ENCODE measurements around the gene FAM149B1. TPM values are rescaled to one million over a fixed set of nuclear protein-coding genes. Genes with fewer than 3 reads are reported as not detected.

Gene FAM149B1
- total and polyA plus RNA-seq, 9 donors, result 17.9 to 26.7 (median 22.8) TPM

DNA sequence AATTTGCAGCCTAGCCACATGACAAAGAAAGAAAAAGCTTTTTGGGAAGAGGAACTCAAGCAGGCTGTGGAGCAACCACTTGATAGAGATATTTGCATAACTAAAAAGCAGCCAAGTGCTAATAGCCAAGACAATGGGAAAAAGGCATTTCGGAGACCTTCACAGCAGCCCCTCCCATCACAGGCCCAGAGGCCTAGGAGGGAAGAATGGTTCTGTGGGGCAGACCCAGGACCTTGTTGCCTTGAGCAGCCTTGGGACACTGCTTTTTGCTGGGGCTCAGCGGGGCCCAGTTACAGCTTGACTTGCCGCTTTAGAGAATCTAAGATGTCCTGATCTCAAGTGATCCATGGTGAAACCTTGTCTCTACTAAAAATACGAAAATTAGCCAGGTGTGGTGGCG is 38.5 kb downstream of the FAM149B1 start:
- H3K36me3 ChIP-seq (ENCODE audit: control insufficient read depth, insufficient read depth, low read length), result peaks cover 26% of the 10 kb centered on the region

DNA sequence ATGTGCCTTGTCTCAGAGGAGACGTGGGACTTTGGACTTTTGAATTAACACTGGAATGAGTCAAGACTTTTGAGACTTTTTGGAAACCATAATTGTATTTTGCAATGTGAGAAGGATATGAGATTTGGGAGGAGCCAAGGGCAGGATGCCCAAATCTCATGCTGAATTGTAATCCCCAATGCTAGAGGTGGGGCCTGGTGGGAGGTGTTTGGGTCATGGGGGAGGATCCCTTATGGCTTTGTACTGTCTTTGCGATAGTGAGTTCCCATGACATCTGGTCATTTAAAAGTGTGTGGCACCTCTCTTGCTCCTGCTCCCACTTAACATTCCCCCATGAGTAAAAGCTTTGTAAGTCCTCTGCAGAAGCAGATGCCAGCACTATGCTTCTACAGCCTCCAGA is 40.0 kb downstream of the FAM149B1 start:
- no peak overlapping the region for H3K27ac ChIP-seq (ENCODE audit: low read length)
- H3K27me3 ChIP-seq (ENCODE audit: control insufficient read depth, insufficient read depth, low read length), result no peaks in the 10 kb centered on the region
- H3K36me3 ChIP-seq (ENCODE audit: control insufficient read depth, insufficient read depth, low read length), result peaks cover 26% of the 10 kb centered on the region
- H3K9me3 ChIP-seq (replicated peaks; ENCODE audit: control insufficient read depth, low read depth, low read length), result peaks cover 3% of the 10 kb centered on the region
- H3K4me3 ChIP-seq (ENCODE audit: low read length), result no peak overlapping the region
- H3K4me1 ChIP-seq (ENCODE audit: control insufficient read depth, insufficient read depth, low read length), result no peaks in the 10 kb centered on the region
- 63% methylated on average over 1 of the region's 2 CpGs for WGBS (ENCODE audit: insufficient coverage)
- DNase-seq, result peak; percentile 6

More for the DNA sequence above, 38.5 kb downstream of the FAM149B1 start:
- peaks cover 3% of the 10 kb centered on the region for H3K9me3 ChIP-seq (replicated peaks; ENCODE audit: control insufficient read depth, low read depth, low read length)
- 100% methylated on average over 4 of the region's 5 CpGs for WGBS (ENCODE audit: insufficient coverage)
- no peak for DNase-seq
- no peak overlapping the region for H3K27ac ChIP-seq (ENCODE audit: low read length)
- H3K4me1 ChIP-seq (ENCODE audit: control insufficient read depth, insufficient read depth, low read length), result no peaks in the 10 kb centered on the region
- no peaks in the 10 kb centered on the region for H3K27me3 ChIP-seq (ENCODE audit: control insufficient read depth, insufficient read depth, low read length)
- no peak overlapping the region for H3K4me3 ChIP-seq (ENCODE audit: low read length)

DNA sequence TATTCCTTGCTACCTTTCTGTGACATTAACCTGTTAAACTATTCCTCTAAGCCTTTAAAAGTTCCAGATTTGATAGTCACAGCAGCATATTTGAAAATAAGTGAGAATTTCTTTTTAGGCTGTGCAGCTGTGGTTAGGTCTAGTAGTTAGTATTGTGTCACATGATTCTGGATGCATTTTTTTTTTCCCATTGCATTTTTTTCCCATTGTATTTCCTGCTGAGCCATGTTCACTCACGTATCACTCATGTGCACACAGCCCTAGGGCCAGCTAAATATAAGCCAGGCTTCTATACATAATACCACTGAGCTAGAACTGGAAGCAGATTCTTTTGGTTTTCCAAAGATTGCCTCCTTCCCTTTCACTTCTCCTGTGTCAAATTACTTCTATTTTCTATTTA is 41.8 kb downstream of the FAM149B1 start:
- DNase-seq, result no peak
- peaks cover 3% of the 10 kb centered on the region for H3K9me3 ChIP-seq (replicated peaks; ENCODE audit: control insufficient read depth, low read depth, low read length)
- WGBS (ENCODE audit: insufficient coverage), result 43% methylated on average over 1 of the region's 1 CpG
- H3K4me3 ChIP-seq (ENCODE audit: low read length), result no peak overlapping the region
- no peak overlapping the region for H3K27ac ChIP-seq (ENCODE audit: low read length)
- H3K27me3 ChIP-seq (ENCODE audit: control insufficient read depth, insufficient read depth, low read length), result no peaks in the 10 kb centered on the region
- H3K36me3 ChIP-seq (ENCODE audit: control insufficient read depth, insufficient read depth, low read length), result peaks cover 26% of the 10 kb centered on the region
- no peaks in the 10 kb centered on the region for H3K4me1 ChIP-seq (ENCODE audit: control insufficient read depth, insufficient read depth, low read length)

DNA sequence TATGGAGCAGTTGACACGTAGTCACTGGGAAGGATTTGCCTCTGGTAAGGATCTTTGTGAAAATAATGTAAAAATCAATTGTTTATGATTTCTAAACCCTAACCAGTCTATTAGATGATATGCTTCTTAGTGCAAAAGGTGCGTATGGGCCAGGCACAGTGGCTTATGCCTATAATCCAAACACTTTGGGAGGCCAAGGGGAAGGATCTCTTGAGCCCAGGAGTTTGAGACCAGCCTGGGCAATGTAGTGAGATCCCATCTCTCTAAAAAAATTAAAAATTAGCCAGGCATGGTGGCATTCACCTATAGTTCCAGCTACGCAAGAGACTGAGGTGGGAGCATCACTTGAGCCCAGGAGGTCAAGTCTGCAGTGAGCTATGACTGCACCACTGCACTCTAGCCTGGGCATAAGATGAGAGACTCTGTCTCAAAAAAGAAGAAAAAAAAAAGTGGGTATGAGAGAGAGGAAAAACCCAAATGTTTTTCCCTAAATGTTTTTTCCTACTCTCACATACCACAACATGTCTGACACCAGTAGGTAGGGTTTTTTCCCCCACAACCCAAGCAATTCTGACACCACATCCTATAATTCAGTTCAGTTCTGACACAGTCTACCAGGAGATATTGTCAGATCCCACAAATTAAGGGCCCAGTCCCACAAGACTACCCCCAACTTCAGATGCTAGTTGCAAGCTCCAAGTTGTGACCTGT is 42.6 kb downstream of the FAM149B1 start:
- DNase-seq, result no peak
- no peak overlapping the region for H3K27ac ChIP-seq (ENCODE audit: low read length)
- no peak overlapping the region for H3K4me3 ChIP-seq (ENCODE audit: low read length)
- H3K36me3 ChIP-seq (ENCODE audit: control insufficient read depth, insufficient read depth, low read length), result peaks cover 24% of the 10 kb centered on the region
- 100% methylated on average over 1 of the region's 3 CpGs for WGBS (ENCODE audit: insufficient coverage)
- no peaks in the 10 kb centered on the region for H3K4me1 ChIP-seq (ENCODE audit: control insufficient read depth, insufficient read depth, low read length)
- no peaks in the 10 kb centered on the region for H3K27me3 ChIP-seq (ENCODE audit: control insufficient read depth, insufficient read depth, low read length)
- H3K9me3 ChIP-seq (replicated peaks; ENCODE audit: control insufficient read depth, low read depth, low read length), result peaks cover 3% of the 10 kb centered on the region

DNA sequence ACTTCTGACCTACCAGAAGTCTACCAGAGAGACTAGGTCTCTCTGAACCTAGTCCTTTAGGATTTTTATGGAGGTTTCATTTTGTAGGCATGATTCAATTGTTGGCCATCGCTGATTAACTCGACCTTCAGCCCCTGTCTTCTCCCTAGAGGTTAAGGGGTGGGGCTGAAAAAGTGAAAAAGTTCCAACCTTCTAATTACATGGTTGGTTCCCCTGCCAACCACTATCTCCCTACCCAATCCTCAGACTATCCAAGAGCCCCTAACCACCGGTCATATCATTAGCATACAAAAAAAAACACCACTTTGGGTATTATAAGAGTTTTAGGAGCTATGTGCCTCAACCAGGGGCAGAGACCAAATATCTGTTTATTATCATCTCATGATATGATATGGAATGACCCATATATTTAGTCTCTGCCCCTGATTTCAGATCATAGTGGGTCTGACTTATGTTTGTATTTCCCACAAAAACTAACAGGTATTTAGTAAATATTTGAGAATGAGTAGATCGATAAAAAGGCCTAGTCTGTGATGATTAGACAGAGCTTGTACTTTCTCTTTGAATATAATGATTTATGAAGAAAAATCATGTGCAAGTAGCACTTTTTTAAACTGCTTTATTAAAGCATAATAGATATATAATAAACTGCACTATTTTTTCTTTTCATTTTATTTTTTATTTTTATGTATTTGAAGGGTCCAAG is 43.3 kb downstream of the FAM149B1 start:
- H3K4me1 ChIP-seq (ENCODE audit: control insufficient read depth, insufficient read depth, low read length), result no peaks in the 10 kb centered on the region
- no peak overlapping the region for H3K27ac ChIP-seq (ENCODE audit: low read length)
- WGBS (ENCODE audit: insufficient coverage), result no CpG with 5 or more reads among the region's 4 CpGs
- H3K9me3 ChIP-seq (replicated peaks; ENCODE audit: control insufficient read depth, low read depth, low read length), result peaks cover 2% of the 10 kb centered on the region
- DNase-seq, result no peak
- H3K36me3 ChIP-seq (ENCODE audit: control insufficient read depth, insufficient read depth, low read length), result peaks cover 19% of the 10 kb centered on the region
- no peak overlapping the region for H3K4me3 ChIP-seq (ENCODE audit: low read length)
- no peaks in the 10 kb centered on the region for H3K27me3 ChIP-seq (ENCODE audit: control insufficient read depth, insufficient read depth, low read length)

DNA sequence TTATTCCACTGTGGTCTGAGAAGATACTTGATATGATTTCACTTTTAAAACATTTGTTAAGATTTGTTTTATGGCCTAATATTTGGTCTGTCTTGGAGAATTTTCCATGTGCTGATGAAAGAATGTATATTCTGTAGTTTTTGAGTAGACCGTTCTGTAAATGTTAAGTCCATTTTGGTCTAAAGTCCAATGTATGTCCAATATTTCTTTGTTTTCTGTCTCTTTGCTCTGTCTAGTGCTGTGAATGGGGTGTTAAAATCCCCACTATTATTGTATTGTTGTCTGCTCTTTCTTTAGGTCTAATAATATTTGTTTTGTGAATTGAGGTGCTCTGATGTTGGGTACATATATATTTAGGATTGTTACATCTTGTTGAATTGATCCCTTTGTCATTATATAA is 47.8 kb downstream of the FAM149B1 start:
- Histone ChIP-seq H3K4me1 (ENCODE audit: control insufficient read depth, insufficient read depth, low read length) (no peaks in the 10 kb centered on the region), H3K9me3 (replicated peaks; ENCODE audit: control insufficient read depth, low read depth, low read length) (no peaks in the 10 kb centered on the region), H3K27me3 (ENCODE audit: control insufficient read depth, insufficient read depth, low read length) (no peaks in the 10 kb centered on the region), H3K36me3 (ENCODE audit: control insufficient read depth, insufficient read depth, low read length) (peaks cover 24% of the 10 kb centered on the region), H3K27ac (ENCODE audit: low read length) (no peak overlapping the region), H3K4me3 (ENCODE audit: low read length) (no peak overlapping the region)
- WGBS (ENCODE audit: insufficient coverage), result no CpG with 5 or more reads among the region's 1 CpG
- no peak for DNase-seq

DNA sequence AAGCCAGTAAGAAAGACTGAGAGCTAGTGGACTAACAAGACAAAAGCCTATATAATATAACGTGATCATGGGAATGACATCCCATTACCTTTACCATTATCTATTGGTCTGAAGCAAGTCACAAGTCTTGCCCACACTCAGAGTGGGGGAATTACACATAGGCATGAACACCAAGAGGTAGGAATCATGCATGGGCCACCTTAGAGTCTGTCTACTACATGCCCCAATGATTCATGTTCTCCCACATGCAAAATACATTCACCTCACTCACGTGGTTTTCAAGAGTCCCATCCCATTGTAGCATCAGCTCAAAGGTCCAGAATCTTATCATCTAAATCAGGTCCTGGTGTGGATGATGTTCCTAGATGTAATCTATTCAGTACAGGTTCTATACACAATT is 49.7 kb downstream of the FAM149B1 start:
- Histone ChIP-seq H3K9me3 (replicated peaks; ENCODE audit: control insufficient read depth, low read depth, low read length) (no peaks in the 10 kb centered on the region), H3K36me3 (ENCODE audit: control insufficient read depth, insufficient read depth, low read length) (peaks cover 19% of the 10 kb centered on the region), H3K4me1 (ENCODE audit: control insufficient read depth, insufficient read depth, low read length) (no peaks in the 10 kb centered on the region), H3K4me3 (ENCODE audit: low read length) (no peak overlapping the region), H3K27me3 (ENCODE audit: control insufficient read depth, insufficient read depth, low read length) (no peaks in the 10 kb centered on the region), H3K27ac (ENCODE audit: low read length) (no peak overlapping the region)
- no CpG with 5 or more reads among the region's 2 CpGs for WGBS (ENCODE audit: insufficient coverage)
- DNase-seq, result no peak

DNA sequence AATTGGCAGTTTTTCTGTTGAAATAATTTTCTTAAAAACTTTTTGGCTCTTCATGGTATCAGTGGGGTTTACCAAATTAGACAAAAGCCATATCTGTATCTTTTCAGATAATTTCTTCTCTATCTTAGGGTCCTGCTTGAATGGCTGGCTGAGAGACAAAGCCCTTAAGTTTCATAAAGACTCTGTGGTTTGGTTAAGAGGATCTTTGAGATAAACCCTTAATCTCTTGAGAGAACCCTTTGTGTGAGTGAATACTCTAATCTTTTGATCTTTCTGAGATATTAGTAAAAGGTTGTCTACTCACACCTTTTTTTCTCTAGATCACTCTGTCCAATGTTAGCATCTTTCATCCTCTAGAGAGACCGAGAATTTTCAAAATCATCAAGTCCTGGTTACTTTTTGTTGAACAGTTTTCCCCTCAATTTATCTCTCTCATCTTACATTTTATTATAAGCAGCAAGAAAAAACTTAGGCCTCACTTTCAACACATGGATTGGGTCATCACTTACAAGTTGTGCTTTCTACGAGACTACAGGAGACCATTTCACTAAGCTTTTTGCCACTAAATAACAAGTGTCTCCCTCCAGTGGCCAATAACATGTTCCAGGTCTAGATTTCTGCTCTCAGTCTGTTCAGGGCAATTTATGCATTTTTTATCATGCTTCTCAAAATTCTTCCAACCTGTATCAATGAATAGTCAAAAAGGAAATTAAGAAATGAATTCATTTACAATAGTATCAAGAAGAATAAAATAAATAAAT is 50.7 kb downstream of the FAM149B1 start:
- Histone ChIP-seq H3K36me3 (ENCODE audit: control insufficient read depth, insufficient read depth, low read length) (peaks cover 19% of the 10 kb centered on the region), H3K27ac (ENCODE audit: low read length) (no peak overlapping the region), H3K27me3 (ENCODE audit: control insufficient read depth, insufficient read depth, low read length) (no peaks in the 10 kb centered on the region), H3K4me3 (ENCODE audit: low read length) (no peak overlapping the region), H3K9me3 (replicated peaks; ENCODE audit: control insufficient read depth, low read depth, low read length) (no peaks in the 10 kb centered on the region), H3K4me1 (ENCODE audit: control insufficient read depth, insufficient read depth, low read length) (no peaks in the 10 kb centered on the region)
- 79% methylated on average over 2 of the region's 2 CpGs for WGBS (ENCODE audit: insufficient coverage)
- DNase-seq, result no peak

DNA sequence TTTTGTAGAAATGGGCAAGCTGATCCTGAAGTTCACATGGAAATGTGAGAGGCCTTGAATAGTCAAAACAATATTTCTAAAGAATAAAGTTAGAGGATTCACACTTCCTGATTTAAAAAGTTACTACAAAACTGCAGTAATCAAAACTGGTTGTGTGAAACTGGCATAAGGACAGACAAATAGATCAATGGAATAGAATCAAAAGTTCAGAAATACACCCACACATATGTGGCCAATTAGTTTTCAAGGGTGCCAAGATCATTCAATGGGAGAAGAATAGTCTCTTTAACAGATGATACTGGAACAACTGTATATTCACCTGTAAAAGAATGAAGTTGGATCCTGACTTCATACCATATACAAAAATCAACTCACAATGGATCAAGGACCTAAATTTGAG is 51.5 kb downstream of the FAM149B1 start:
- H3K36me3 ChIP-seq (ENCODE audit: control insufficient read depth, insufficient read depth, low read length), result peaks cover 19% of the 10 kb centered on the region
- H3K4me3 ChIP-seq (ENCODE audit: low read length), result no peak overlapping the region
- DNase-seq, result no peak
- H3K27me3 ChIP-seq (ENCODE audit: control insufficient read depth, insufficient read depth, low read length), result no peaks in the 10 kb centered on the region
- no peaks in the 10 kb centered on the region for H3K4me1 ChIP-seq (ENCODE audit: control insufficient read depth, insufficient read depth, low read length)
- H3K9me3 ChIP-seq (replicated peaks; ENCODE audit: control insufficient read depth, low read depth, low read length), result no peaks in the 10 kb centered on the region
- no peak overlapping the region for H3K27ac ChIP-seq (ENCODE audit: low read length)

DNA sequence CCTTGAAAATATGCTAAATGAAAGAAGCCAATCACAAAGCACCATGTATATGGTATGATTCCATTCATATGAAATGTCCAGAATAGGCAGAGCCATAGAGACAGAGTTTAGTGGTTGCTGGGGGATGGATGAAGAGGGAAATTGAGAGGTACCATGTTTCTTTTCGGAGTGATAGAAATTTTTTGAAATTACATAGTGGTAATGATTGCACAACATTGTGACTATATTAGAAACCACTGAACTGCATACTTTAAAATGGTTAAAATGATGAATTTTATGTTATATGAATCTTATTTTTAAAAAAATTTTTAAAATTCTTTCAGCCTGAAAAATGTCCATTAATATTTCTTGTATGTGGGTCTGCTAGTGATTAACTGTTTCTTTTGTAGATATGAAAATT is 53.1 kb downstream of the FAM149B1 start:
- no CpG with 5 or more reads among the region's 1 CpG for WGBS (ENCODE audit: insufficient coverage)
- no peak for DNase-seq
- no peaks in the 10 kb centered on the region for H3K4me1 ChIP-seq (ENCODE audit: control insufficient read depth, insufficient read depth, low read length)
- no peaks in the 10 kb centered on the region for H3K27me3 ChIP-seq (ENCODE audit: control insufficient read depth, insufficient read depth, low read length)
- no peak overlapping the region for H3K27ac ChIP-seq (ENCODE audit: low read length)
- peaks cover 17% of the 10 kb centered on the region for H3K36me3 ChIP-seq (ENCODE audit: control insufficient read depth, insufficient read depth, low read length)
- no peaks in the 10 kb centered on the region for H3K9me3 ChIP-seq (replicated peaks; ENCODE audit: control insufficient read depth, low read depth, low read length)
- no peak overlapping the region for H3K4me3 ChIP-seq (ENCODE audit: low read length)

All from muscle of leg (tissue), 11 donors.